A549 (cell line): Measurements from ENCODE around the gene JOSD2.

Experiments
- CHD2 ChIP-seq: fragments of 150-350 bp; IDR thresholded peaks from 2 replicates; pipeline ENCODE4 v1.6.1; 2014; ENCODE audit warnings: low read length; ENCODE audit not compliant: partially characterized antibody
- CHD4 ChIP-seq: fragments of 200-600 bp; sonication (generic); IDR thresholded peaks from 2 replicates; pipeline ENCODE4 v1.6.1; 2016; ENCODE audit warnings: antibody characterized with exemption, mild to moderate bottlenecking, borderline replicate concordance
- MAFK ChIP-seq: fragments of 450-650 bp; IDR thresholded peaks from 2 replicates; pipeline ENCODE4 v1.6.1; 2014; ENCODE audit not compliant: partially characterized antibody
- POLR2A ChIP-seq: IDR thresholded peaks from 2 replicates; pipeline ENCODE4 v1.6.1; 2012; ENCODE audit warnings: mild to moderate bottlenecking, low read length
- RFX5 ChIP-seq: fragments of 450-650 bp; IDR thresholded peaks from 2 replicates; pipeline ENCODE4 v1.7.1; 2014; ENCODE audit warnings: antibody characterized with exemption, mild to moderate bottlenecking, moderate library complexity
- RNF2 ChIP-seq: fragments of 200-600 bp; sonication (generic); IDR thresholded peaks from 2 replicates; pipeline ENCODE4 v1.6.1; 2016; ENCODE audit warnings: low read depth, mild to moderate bottlenecking, antibody characterized with exemption, moderate library complexity, borderline replicate concordance
- ZSCAN20 ChIP-seq: fragments of 250-450 bp; sonication (Bioruptor Pico); IDR thresholded peaks from 2 replicates; pipeline ENCODE4 v1.8.0; 2022; ENCODE audit warnings: mild to moderate bottlenecking, moderate library complexity
- TF ChIP-seq, protein P1 (sequence below): fragments of >200 bp; sonication (Bioruptor Twin); formaldehyde crosslinking; IDR thresholded peaks from 3 replicates; pipeline ENCODE4 v1.5.1; 2016
- TF ChIP-seq, protein P2 (sequence below): fragments of >200 bp; sonication (Bioruptor Twin); formaldehyde crosslinking; IDR thresholded peaks from 3 replicates; pipeline ENCODE4 v1.6.1; 2016

- no peak for TF ChIP-seq CHD4
- TF ChIP-seq POLR2A = no peak
- TF ChIP-seq, protein P1, sequence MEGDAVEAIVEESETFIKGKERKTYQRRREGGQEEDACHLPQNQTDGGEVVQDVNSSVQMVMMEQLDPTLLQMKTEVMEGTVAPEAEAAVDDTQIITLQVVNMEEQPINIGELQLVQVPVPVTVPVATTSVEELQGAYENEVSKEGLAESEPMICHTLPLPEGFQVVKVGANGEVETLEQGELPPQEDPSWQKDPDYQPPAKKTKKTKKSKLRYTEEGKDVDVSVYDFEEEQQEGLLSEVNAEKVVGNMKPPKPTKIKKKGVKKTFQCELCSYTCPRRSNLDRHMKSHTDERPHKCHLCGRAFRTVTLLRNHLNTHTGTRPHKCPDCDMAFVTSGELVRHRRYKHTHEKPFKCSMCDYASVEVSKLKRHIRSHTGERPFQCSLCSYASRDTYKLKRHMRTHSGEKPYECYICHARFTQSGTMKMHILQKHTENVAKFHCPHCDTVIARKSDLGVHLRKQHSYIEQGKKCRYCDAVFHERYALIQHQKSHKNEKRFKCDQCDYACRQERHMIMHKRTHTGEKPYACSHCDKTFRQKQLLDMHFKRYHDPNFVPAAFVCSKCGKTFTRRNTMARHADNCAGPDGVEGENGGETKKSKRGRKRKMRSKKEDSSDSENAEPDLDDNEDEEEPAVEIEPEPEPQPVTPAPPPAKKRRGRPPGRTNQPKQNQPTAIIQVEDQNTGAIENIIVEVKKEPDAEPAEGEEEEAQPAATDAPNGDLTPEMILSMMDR = no peak
- no peak for TF ChIP-seq MAFK
- TF ChIP-seq CHD2 = no peak
- TF ChIP-seq, protein P2, sequence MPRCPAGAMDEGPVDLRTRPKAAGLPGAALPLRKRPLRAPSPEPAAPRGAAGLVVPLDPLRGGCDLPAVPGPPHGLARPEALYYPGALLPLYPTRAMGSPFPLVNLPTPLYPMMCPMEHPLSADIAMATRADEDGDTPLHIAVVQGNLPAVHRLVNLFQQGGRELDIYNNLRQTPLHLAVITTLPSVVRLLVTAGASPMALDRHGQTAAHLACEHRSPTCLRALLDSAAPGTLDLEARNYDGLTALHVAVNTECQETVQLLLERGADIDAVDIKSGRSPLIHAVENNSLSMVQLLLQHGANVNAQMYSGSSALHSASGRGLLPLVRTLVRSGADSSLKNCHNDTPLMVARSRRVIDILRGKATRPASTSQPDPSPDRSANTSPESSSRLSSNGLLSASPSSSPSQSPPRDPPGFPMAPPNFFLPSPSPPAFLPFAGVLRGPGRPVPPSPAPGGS = no peak
- TF ChIP-seq RFX5 = no peak
- TF ChIP-seq RNF2 = no peak
- TF ChIP-seq ZSCAN20 = no peak
These were observed 9.8 kb downstream of the JOSD2 start for GRCh38 chr19:50501186-50501567.
